ENCODE data around the gene SMTNL1.

DNA sequence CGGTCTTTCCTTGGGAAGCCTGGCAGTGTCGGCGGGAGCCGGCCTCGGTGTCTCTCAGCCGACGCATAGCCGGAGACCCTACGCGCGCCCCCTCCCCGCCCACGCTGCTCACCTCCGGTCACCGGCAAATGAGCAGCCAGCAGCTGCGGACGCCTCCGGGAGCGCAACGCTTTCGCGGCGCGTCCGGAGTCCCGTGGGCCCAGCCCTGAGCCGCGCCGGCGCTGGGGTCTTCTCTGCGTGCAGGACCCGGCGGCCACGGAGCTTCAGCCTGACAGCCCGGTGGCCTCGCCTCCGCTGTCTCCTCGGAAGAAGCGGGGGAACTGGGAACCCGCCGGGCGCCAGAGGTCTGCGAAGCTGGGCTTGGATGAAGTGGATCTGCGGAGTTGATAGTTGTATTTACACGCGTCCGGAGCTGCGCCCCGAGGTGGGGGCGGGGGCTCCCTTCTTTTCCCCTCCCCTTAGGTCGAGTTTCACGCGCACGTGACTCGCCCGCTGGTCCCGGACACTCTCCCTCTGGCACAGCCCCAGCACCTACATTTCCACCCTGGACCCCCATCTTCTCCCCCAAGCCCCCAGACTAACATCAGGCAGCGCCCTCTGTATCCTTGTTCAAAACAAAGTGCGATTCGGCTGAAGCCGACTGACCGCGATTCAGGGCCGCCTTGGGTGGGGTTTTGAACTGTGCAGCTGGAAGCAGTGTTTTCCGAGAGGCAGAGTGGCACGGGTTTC is 21.9 kb upstream of the SMTNL1 start, which contains the start of gene SLC43A1:
- TF ChIP-seq, protein P1, sequence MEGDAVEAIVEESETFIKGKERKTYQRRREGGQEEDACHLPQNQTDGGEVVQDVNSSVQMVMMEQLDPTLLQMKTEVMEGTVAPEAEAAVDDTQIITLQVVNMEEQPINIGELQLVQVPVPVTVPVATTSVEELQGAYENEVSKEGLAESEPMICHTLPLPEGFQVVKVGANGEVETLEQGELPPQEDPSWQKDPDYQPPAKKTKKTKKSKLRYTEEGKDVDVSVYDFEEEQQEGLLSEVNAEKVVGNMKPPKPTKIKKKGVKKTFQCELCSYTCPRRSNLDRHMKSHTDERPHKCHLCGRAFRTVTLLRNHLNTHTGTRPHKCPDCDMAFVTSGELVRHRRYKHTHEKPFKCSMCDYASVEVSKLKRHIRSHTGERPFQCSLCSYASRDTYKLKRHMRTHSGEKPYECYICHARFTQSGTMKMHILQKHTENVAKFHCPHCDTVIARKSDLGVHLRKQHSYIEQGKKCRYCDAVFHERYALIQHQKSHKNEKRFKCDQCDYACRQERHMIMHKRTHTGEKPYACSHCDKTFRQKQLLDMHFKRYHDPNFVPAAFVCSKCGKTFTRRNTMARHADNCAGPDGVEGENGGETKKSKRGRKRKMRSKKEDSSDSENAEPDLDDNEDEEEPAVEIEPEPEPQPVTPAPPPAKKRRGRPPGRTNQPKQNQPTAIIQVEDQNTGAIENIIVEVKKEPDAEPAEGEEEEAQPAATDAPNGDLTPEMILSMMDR (IDR thresholded peaks at IDR 0.05): no peak
- TF ChIP-seq POLR2A (IDR thresholded peaks at IDR 0.05): no peak

Data from Peyer's patch (tissue), 4 donors.